CD4-positive, alpha-beta T cell treated with Interleukin-1 beta for 1 hour (primary cell): ENCODE measurements around the gene SULT1E1.
"Not testable (repeated sequence)": the region's sequence is repeated elsewhere in the genome, so short reads cannot be mapped to it uniquely, and the experiment has no call there.

Experiments used
- DNase-seq, 2 donors: peaks; one replicate each; pipeline ENCODE4 v3.0.0-alpha.2; 2020 to 2022

Gene SULT1E1

DNA sequence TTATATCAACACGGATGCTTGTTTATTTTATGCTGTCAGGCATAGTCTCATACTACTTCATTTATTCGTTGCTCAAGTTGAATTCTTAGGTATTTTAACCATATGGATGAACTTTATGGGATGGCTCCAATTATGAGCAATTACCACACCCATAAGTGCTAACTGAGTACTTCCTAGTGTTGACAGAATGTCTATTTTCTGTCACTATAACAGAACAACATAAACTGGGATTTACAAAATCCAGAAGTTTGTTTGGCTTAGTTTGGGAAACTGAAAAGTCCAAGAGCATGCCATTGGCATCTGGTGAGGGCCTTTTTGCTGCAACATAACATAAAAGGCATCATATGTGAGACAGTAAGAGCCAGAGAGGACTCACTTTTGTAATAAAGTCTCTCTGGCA, 21.0 kb downstream of the SULT1E1 start:
- DNase-seq: no peak

DNA sequence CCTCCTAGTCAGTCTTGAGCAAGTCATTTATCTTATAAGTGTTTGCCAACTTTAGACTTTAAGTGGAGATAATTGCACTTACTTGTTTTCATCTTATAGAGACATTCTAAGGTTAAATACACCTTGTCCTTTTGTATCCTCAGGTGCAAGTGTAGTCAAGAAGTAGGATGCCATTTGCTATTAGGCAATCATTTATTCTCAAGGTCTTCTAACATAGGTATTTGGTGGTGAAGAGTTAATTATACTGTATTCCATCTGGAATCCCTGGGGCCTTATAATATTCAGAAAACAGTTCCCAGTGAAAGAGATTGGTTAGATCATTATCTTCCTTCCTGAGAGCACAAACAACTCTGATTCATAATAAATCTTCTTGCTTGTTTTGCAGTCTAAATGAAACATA, 23.7 kb downstream of the SULT1E1 start:
- no peak for DNase-seq

DNA sequence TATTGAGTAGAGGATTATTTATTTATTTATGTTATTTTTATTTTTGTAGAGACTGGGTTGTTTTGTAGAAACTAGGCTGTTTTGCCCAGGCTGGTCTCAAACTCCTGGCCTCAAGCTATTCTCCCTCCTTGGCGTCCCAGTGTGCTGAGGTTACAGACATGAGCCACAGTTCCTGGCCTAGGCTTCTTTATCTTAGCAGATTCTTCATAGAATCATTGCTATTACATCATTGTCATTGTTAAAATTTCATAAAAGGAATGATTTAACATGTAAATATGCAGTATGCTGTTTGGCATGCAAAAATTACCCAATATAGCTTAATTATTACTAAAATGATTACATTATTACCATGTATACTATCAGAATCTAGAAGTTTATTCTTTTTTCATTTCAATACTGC, 24.2 kb downstream of the SULT1E1 start:
- DNase-seq: no peak

DNA sequence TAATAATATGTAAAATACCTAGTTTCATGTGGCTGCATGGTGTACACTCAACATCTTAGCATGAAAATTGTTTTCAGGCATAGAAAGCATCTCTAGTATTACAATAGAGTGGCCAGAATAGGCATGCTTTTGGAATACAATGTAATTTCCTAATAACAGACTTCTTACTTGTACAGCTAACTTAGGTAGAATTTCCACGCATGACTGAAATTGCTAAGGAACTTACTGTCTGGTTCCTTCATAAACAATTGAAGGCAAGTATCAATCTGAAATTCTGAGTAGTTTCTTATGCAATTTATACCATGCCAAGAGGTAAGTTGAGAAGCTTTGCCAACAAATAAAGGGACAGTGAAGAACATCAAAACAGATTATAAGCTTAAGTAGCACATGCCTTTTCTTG, 26.7 kb downstream of the SULT1E1 start:
- no peak for DNase-seq

DNA sequence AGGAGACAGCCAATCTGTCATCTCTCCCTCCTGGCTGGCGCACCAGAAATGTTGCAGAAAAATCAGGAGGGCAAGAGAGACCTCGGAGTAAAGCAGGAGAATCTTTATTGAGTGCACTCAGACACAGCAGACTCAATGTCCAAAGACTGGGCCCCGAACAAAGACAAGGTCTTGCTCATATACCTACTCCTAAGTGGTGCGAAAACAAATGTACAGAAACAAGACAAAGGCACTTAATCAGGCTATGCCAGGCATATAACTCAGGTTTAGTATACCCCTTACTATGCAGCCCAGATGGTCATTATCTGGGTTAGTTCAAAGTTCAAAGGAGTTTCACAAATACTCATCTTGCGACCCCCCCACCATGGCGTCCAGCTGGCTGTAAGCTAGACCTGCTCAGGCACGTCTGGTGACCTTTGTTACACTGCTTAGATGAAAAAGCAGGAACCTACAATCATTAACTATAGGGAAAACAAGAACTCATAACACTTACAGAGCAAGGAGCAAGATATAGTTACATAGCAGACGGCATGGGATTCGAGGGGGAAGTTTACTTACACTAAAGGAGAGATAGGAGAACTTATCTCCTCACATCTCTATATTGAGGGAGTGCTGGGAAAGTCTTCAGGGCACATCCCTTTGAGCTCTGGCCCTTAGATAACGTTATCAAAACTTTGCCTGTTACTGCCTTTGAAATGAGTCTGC, 27.5 kb downstream of the SULT1E1 start:
- DNase-seq: no peak

DNA sequence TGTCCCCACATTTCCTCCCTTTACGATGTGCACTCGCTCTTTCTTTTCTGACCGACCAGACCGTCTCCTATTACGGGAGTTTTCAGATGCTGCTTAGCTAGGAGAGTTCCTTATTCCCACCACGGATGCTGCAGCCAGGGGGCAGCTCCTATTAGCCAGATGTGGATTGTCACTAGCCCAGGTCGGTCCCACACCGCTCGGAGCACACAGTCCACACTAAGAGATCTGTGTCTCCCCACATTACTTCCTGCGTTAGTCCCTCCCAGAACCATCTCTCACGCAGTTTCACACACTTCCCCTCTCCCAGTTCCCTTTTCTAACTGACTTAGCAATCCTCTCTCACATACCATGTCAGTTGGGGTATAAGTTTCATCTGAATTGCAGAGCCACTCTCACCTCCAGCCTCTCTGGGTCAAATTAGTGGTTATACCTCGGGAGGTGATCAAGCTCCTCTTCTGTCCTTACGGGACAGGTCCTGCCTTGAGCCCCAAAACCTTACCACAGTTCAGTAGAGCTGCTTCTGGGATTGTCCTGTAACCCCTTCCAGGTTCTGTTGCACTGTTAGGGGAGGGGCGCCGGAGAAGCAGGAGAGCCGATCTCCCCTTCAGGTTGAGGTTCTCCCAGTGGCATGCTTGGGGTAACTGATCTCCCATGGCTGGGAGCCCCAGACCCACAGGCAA, 28.2 kb downstream of the SULT1E1 start:
- peak; percentile 13 to 39 for DNase-seq

DNA sequence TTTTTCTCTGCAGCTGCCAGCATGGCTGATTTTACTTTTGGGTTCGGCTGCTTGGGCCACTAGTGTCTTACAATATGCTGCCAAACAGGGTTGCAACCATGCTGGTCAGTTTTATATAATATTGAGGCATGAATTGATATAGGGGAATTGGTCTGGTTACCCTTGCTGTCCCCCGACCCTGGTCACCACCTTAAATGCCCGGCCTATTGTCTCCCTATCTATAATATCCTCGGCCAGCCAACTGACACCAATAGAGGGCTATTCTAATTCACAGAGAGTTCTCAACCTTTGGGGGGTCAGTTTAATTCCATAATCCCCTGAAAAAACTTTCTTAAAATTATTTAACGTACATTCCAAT, 28.7 kb downstream of the SULT1E1 start:
- DNase-seq: no peak

DNA sequence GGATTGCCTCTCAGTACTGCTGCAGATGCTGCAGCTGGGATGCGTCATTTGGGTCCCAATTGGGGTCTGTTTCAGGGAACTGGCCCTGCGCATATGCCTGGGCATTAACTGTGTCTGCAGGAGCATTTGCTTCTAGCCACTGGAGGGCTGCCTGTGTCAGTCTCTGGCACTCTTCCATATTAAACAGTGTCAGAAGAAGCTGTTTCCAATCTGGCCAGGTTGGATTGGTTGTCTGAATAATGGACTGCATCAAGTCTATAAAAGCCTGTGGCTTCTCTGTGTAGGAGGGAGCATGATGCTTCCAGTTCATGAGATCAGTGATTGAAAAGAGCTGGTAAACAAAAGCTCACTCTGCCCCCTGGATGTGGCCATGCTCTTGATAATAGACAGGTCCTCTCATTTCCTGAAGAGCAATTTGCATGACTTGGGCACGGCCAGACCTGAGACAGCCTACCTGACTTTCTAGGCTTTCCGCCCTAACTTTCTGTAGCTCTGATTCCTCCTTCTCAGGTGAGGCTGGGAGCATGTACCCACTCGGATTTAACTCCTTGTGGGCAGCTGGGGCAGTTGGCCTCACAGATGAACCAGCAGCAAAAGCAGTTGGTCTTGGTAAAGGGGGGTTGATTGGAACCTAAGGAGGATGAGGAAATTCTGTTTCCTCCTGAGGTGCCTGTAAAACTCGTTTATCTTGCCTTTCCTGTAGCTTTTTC, 29.2 kb downstream of the SULT1E1 start:
- no peak for DNase-seq

DNA sequence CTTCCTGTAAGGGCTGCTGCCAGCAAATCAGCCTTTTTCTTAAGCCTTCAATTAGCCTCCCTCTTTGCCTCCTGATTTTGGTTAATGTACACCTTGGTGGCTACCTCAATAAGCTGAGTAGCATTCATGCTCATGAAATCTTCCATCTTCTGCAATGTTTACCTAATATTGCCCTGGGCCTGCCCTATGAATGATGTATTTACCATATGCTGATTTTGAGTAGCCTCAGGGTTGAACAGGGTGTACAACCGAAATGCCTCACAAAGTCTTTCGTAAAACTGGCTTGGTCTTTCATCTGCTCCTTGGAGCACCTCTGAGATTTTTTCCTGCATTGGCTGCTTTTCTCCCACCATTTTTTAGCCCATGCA, 29.8 kb downstream of the SULT1E1 start:
- DNase-seq: no peak

DNA sequence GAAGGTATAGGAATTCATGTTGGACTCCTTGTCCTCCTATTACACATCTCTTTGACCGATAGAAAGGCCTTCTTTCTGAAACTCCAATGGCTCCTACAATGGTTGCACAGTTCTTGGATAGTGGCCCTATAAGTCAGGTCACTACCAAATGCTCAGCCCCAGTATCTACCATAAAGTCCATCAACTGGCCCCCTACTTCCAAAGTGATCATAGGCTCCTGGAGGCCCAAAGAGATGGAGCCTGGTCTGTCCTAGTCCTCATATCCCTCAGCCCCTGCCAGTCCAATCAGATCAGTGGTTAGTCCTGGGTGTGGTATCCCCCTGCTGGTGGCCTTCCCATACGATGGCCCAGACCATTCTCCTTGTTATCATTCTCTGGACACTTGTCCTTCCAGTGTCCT, 30.3 kb downstream of the SULT1E1 start:
- no peak for DNase-seq

DNA sequence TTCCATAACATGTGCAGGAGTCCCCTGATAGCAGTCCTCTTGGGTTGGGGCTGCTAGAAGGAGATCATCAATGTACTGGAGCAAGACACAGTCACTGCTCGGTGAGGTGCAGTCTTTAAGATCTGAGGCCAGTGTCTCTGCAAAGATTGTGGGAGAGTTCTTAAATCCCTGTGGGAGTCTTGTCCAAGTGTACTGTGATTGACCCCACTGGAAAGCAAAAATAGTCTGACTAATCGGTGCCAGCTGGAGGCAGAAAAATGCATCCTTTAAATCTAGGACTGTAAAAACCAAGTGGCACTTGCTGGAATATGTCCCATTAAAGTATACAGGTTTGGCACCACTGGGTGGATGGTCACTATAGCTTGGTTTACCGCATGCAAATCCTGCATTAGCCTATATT, 31.1 kb downstream of the SULT1E1 start:
- DNase-seq: no peak

DNA sequence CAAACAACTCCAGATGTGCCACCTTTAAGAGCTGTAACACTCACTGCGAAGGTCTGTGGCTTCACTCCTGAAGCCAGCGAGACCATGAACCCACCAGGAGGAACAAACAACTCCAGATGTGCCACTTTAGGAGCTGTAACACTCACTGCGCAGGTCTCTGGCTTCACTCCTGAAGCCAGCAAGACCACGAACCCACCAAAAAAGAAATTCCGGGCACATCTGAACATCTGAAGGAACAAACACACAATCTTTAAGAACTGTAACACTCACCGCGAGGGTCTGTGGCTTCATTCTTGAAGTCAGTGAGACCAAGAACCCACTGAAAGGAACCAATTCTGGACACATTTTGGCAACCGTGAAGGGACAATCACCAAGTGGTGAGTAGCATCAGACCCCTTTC, 34.9 kb downstream of the SULT1E1 start:
- DNase-seq: not testable (repeated sequence)

DNA sequence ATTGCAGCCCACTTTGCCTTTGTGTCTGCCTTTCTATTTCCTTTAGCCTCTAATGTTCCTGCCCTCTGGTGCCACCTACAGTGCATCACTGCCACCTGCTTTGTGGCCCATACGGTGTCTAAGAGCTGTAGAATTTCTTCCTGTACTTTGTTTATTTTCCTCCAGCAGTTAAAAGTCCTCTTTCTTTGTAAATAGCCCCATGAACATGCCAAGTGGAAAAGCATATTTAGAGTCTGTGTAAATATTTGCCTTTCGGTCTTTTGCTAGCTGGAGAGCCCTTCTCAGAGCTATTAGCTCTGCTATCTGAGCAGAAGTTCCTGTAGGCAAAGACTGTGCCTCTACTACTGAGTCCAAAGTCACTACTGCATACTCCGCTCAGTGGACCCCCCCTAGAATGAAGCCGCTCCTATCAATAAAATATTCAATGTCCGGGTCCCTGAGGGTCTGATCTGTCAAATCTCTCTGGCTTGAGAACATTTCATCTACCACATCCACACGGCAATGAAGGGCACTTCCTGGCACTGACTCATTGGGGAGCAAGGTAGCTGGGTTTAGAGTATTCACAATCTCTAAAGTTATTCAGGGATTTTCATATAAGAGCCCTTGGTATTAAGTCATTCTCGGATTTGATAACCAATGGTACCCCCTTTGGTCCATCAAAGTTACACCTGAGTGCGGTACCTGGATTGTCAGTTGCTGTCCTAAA, 36.3 kb downstream of the SULT1E1 start:
- peak; percentile 45 to 46 for DNase-seq

DNA sequence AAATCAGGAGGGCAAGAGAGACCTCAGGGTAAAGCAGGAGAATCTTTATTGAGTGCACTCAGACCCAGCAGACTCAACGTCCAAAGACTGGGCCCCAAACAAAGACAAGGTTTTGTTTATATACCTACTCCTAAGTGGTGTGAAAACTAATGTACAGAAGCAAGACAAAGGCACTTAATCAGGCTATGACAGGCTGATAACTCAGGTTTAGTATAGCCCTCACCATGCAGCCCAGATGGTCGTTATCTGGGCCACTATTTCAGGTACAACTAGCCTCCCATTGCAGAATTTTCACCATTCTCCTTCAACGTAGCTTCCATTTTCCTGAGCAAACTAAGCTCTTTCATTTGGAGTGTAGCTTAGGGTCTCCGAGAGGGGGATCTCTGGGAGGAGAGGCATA, 36.9 kb downstream of the SULT1E1 start:
- DNase-seq: no peak

DNA sequence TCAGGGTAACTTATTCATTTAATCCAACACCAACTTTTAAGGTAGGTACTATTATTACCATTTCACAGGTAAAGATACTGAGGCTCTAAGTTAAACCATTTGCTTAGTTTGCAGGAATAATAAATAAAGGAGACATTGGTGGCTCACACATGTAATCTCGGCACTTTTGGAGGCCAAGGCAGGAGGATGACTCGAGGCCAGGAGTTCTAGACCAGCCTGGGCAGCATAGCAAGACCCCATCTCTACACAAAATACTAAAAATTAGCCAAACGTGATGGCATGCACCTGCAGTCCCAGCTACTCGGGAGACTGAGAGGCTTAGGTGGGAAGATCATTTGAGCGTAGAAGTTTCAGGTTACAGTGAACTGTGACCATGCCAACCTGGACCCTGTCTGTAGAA, 37.7 kb downstream of the SULT1E1 start:
- DNase-seq: no peak

DNA sequence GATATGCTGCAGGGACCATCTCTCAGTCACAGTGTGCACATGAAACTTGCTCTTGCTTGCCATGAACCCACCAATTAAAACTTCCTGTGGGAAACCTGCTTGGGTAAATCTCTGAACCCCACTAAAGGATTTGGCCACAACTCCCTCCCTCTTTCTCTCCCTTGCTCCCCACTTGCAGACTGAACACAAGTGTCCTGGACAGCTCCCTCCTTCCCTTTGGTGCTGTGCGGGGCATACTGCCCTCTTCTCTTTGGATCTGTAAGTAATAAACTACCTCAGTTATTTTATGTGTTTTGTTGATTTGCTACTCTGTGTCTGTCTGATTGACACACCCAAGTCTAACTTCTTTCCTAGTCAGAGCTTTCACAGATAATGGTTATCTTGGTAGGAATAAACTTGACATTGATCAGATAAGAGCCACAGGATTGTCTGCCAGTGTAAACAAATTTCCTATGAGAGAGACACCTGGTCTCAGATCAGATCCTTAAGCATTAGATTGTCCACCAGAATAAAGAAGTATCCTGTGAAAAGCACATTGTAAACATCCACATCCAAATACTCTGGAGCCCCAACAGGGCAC, 41.8 kb downstream of the SULT1E1 start:
- DNase-seq: no peak

DNA sequence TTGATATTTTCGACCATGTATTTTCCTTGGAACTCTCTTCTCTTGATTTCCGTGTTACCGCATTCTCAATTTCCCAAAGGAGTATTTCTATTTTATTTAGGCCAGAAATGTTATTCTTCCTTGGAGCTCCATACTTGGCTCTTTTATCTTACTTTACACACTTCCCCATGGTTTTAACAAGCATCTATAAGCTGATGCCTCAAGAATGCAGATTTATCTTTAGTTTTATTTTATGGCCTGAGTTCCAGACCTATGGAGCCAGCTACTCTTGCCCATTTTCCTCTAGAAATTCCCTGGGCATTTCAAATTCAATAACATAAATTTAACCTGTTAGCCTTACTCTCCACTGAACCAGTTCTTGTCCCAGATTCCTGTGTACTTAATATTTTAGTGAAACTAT, 43.7 kb downstream of the SULT1E1 start:
- no peak for DNase-seq

DNA sequence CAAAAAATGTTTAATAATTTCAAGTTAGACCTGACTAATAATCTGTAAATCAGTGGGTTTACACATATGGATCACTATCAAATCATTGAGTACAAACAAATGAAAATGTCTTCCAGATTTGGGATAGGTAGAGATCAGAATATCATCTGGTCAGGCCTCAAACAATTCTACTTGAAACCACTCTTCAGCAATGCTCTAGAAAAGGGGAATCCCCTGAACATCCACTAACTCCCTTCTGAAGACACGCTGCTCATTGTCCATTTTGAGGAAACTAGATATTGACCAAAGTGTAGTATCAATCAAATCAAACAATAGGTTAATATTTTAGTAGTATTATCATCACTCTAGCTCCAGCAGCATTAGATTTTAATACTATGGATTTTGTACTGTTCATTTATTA, 46.3 kb downstream of the SULT1E1 start:
- no peak for DNase-seq

DNA sequence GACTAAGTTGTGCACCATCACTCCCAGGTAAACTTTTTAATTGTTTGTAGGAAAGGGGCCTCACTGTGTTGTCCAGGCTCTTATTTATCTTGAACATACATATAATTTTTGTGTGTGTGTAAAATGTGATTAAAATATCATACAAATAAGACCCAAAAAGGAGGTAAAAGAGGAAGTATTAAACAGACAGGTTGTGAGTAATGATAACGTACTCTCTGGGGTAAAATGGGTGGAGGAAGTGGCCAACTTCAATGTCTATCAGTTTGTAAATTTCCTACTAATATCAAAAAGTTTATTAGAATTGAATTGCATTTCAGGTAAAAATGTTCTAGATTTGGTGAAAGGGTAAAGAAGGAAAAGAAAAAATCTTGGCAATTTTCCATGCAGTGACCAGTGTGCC, 48.8 kb downstream of the SULT1E1 start:
- no peak for DNase-seq

DNA sequence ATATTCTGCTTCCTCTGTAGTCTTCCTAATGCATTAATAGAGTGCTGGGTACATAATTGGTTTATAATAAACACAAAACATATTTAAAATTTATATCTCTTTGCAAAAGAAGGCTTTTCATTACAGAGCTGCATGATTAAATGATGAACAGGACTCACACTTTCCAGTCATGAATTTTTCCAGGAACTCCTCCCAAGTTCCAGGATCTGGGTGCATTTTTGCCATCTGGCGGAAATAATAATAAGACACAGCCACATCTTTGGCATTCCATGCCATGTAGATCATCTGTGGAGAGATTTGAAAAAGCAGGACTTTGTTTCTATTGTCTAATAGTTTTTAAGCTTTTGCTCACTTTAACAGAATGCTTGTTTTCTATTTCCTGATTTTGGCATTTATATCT, 59.3 kb downstream of the SULT1E1 start:
- DNase-seq: no peak

DNA sequence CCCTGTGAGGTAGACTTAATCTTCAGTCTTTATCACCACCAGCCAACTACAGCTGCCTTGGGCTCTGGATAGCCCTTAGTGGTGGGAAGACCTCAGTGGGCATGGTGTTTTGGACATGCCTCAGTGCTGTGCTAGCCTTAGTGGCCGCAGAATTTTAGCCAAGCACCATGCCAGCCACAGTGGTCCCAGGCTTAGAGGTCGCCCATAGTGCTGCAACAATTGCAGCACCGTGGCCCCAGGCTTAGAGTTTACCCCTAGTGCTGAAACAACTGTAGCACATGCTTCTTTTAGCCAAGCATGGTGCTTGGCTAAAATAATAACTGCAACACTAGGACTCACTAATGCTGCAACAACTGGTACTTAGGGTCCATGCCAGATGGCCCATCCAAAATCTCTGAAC, 60.6 kb downstream of the SULT1E1 start:
- no peak for DNase-seq

DNA sequence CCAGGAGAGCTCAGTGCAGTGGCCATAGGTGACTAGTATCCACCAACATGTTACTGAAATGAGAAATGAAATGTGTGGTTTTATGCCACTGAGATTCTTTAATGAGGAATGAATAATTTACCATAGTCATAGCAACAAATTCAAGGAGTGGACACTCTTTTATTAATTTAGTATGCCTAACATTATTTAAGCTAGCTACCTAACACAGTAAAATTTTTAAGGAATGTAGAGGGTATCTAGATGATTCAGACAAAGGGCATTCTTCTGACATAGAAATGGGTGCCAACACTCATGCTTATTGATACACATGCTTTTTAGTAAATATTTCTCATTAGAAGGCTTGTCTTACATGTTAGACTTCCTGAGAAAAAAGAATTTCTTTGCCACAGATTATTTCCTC, 66.2 kb downstream of the SULT1E1 start:
- DNase-seq: no peak
